Cortex of kidney (tissue), 1 donor: Measurements from ENCODE around the gene PMCH.
"Not testable (repeated sequence)": the region's sequence is repeated elsewhere in the genome, so short reads cannot be mapped to it uniquely, and the experiment has no call there.

Experiments
- DNase-seq: peaks from one replicate; lab custom pipeline; 2025; lab: John Stamatoyannopoulos, UW

PMCH gene

DNA sequence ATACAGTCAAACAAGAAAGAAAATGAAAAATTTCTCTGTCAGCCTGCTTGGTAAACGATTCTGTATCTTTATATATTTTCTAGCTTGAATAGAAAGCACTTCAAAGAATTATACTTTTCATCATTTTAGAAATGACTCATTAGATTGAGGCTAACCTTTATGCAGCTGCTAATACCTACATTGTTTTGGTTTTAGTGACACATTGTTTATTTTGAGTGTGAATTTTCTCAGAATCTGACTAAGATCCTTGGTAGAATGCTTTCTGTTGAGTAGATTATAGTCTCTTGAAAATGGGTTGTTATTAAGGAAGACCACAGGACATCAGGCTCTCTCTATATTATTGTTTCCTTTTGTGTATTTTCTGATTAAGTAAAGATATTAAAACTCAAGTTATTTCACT, at the start of gene PMCH:
PMCH (minus strand) TSS at position 45 of the 400 bp plus-strand sequence. CDS start 63 bp downstream, outside the sequence.
- DNase-seq = no peak

DNA sequence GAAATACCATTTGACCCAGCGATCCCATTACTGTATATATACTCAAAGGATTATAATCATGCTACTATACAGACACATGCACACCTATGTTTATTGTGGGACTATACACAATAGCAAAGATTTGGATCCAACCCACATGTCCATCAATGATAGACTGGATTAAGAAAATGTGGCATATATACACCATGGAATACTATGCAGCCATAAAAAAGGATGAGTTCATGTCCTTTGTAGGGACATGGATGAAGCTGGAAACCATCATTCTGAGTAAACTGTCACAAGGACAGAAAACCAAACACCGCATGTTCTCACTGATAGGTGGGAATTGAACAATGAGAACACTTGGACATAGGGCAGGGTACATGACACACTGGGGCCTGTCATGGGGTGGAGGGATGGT, 43.2 kb upstream of the PMCH start:
- not testable (repeated sequence) for DNase-seq

- no peak for DNase-seq
These were observed 37.0 kb upstream of the PMCH start for GRCh38 chr12:102234599-102234998.

DNA sequence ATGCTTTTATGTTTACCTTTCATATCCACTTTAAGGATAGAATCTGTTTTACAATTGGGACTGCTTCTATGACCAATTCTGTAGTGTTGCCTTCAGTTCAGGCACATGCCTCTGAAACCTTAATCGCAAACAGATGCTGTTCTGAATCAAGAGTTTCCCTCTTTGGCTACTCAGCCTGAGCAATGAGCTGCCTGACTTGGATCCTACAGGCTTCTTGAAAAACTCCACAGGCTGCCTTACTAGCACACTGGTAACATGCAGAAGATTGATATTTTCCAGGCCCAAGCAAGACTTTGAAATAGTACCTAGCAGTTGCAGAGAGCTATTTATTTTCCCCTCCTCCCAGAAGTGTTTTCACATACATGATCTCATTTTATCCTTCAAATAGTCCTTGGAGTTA, 34.8 kb upstream of the PMCH start:
- DNase-seq = no peak

- DNase-seq = no peak
These were observed 34.4 kb upstream of the PMCH start for GRCh38 chr12:102232036-102232435.

DNA sequence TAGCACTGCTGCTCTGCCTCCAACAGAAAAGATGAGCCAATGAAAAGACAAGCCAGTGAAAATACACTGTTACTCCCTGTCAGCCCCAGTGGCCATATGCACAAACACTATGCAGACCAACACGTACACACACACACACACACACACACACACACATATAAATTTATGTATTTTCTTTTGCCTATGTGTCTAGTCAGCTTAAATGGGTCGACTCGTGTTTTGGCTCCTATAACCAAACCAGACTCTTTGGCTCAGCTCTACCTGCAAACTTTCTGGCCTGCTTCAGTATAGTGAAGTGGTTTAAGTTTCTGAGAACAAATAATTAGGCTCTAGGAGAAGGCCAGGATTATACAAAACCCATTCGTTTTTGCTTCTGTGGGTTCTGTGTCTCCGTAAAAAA, 30.3 kb upstream of the PMCH start:
- no peak for DNase-seq

DNA sequence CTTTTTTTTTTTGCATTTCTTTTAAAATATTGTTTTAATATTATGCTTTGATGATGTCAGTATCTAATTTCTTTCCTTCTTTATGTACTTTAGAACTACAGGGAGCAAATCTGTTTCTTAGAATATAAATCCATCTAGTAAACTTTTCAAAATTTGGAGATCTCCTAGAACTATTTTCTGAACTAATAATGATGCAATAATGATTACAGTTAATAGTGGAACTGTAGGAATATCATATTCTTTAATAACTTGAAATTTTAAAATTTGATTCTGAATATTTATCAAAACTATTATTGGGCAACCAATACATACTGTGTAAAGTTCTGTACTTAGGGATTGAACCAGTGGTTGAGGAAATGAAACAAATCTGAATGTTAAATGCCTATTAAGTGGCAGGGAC, 23.1 kb upstream of the PMCH start:
- DNase-seq = no peak

GRCh38 chr12:102215992-102216691, 18.5 kb upstream of the PMCH start:
- no peak for DNase-seq

GRCh38 chr12:102204025-102204424, 6.4 kb upstream of the PMCH start:
- no peak for DNase-seq

- DNase-seq = no peak
These were observed 4.9 kb upstream of the PMCH start for GRCh38 chr12:102202556-102202955.

- DNase-seq = no peak
These were observed 3.9 kb upstream of the PMCH start for GRCh38 chr12:102201436-102202061.

DNA sequence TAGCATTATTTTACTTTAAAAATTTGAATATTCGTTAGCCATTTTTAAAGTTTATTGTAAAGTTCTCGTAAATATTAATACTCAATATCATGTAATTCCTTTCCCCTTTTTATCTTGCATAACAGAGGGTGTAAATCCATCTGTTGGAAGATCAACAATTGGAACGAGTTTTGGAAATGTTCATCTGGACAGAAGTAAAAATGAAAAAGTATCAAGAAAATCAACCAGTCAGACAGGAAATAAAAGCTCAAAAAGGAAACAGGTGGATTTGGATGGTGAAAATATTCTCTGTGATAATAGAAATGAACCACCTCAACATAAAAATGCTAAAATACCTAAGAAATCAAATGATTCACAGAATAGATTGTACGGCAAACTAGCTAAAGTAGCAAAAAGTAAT, 1.8 kb downstream of the PMCH start:
- no peak for DNase-seq

GRCh38 chr12:102182635-102183034, 15.0 kb downstream of the PMCH start:
- no peak for DNase-seq

GRCh38 chr12:102174761-102175160, 22.9 kb downstream of the PMCH start:
- no peak for DNase-seq

GRCh38 chr12:102174117-102174516, 23.5 kb downstream of the PMCH start:
- DNase-seq = no peak

GRCh38 chr12:102172436-102172835, 25.2 kb downstream of the PMCH start:
- no peak for DNase-seq

GRCh38 chr12:102171951-102172350, 25.7 kb downstream of the PMCH start:
- no peak for DNase-seq

GRCh38 chr12:102169922-102170621, 27.6 kb downstream of the PMCH start:
- DNase-seq = no peak

GRCh38 chr12:102167821-102168604, 29.6 kb downstream of the PMCH start:
- DNase-seq = no peak

DNA sequence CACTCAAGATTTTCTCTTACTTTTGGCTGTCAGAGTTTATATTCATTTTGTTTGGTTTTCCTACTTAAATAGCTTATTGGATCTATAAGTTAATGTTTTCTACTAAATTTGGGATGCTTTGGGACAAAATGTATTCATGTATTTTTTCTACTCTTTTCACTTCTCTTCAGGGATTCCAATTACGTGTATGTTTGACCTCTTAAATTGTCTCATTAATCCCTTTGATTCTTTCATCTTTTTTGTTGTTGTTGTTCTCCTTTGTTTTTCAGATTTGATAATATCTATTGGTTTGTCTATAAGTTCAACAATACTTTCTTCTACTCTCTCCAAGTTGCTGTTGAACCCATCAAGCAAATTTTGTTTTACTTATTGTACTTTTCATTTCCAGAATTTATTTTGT, 34.2 kb downstream of the PMCH start:
- no peak for DNase-seq

DNA sequence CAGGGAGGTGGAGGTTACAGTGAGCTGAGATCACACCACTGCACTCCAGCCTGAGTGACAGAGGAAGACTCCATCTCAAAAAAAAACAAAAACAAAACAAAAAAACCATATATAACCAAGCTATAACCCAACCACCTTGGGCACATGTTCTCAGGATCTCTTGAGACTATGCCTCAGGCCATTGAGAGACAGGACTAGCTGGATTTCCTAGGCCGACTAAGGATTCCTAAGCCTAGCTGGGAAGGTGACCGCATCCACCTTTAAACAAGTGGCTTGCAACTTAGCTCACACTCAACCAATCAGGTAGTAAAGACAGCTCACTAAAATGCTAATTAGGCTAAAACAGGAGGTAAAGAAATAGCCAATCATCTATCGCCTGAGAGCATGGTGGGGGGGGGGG, 42.4 kb downstream of the PMCH start:
- DNase-seq = not testable (repeated sequence)

- not testable (repeated sequence) for DNase-seq
These were observed 50.5 kb downstream of the PMCH start for GRCh38 chr12:102147062-102147587.
